AG09309 (cell line): Measurements from ENCODE around the gene PKP1.

Experiments used
- DNase-seq: peaks from one replicate; pipeline ENCODE4 v3.0.0-alpha.2; 2010; ENCODE audit warnings: low read depth
- H3K4me3 ChIP-seq: 2 replicates; pipeline ENCODE4 v1.5.1; 2011; ENCODE audit warnings: mild to moderate bottlenecking, low read depth, low read length, moderate library complexity; ENCODE audit not compliant: control insufficient read depth
- CTCF ChIP-seq: IDR thresholded peaks from 2 replicates; pipeline ENCODE4 v1.5.1; 2011; ENCODE audit warnings: mild to moderate bottlenecking, low read depth, low read length, inconsistent platforms; ENCODE audit not compliant: insufficient read depth, control insufficient read depth; ENCODE audit errors: missing control alignments

The PKP1 gene

GRCh38 chr1:201360486-201360885 is 77.2 kb downstream of the PKP1 start:
- no peak for DNase-seq
- TF ChIP-seq CTCF: no peak

GRCh38 chr1:201360901-201361651 is 77.8 kb downstream of the PKP1 start:
- DNase-seq: no peak
- no peak overlapping the region for H3K4me3 ChIP-seq
- no peak for TF ChIP-seq CTCF

More at GRCh38 chr1:201360486-201360885, 77.2 kb downstream of the PKP1 start:
- H3K4me3 ChIP-seq: no peak overlapping the region

- H3K4me3 ChIP-seq: no peak overlapping the region
- no peak for DNase-seq
- peak; percentile 88 for TF ChIP-seq CTCF
Observed at GRCh38 chr1:201361652-201362504, 78.6 kb downstream of the PKP1 start.

GRCh38 chr1:201362906-201363305 is 79.6 kb downstream of the PKP1 start:
- no peak overlapping the region for H3K4me3 ChIP-seq
- no peak for DNase-seq
- TF ChIP-seq CTCF: no peak

- H3K4me3 ChIP-seq: no peak overlapping the region
- no peak for TF ChIP-seq CTCF
- DNase-seq: no peak
Observed at GRCh38 chr1:201363467-201363866, 80.2 kb downstream of the PKP1 start.

GRCh38 chr1:201364808-201365105 is 81.5 kb downstream of the PKP1 start:
- DNase-seq: no peak
- TF ChIP-seq CTCF: no peak
- H3K4me3 ChIP-seq: no peak overlapping the region
